WERI-Rb-1 (cell line): Measurements from ENCODE around the gene PPM1G.
"Not testable (repeated sequence)": the region's sequence is repeated elsewhere in the genome, so short reads cannot be mapped to it uniquely, and the experiment has no call there.

Experiments
- DNase-seq: peaks from one replicate; pipeline ENCODE4 v3.0.0-alpha.2; 2020
- H3K27ac ChIP-seq: fragments of 250-450 bp; sonication (Bioruptor Pico); 2 replicates; pipeline ENCODE4 v1.5.1; 2020; ENCODE audit warnings: mild to moderate bottlenecking, moderate library complexity
- H3K27me3 ChIP-seq: fragments of 250-450 bp; sonication (Bioruptor Pico); 2 replicates; pipeline ENCODE4 v1.5.1; 2021; ENCODE audit warnings: mild to moderate bottlenecking, low read depth, moderate library complexity; ENCODE audit not compliant: insufficient read depth, severe bottlenecking
- H3K36me3 ChIP-seq: fragments of 250-450 bp; sonication (Bioruptor Pico); 2 replicates; pipeline ENCODE4 v1.5.1; 2020; ENCODE audit warnings: mild to moderate bottlenecking, moderate library complexity
- H3K4me3 ChIP-seq: 2 replicates; pipeline ENCODE4 v1.5.1; 2011; ENCODE audit warnings: low read depth, mild to moderate bottlenecking, control low read depth, low read length
- H3K9me3 ChIP-seq: fragments of 250-450 bp; sonication (Bioruptor Pico); 2 replicates; pipeline ENCODE4 v1.5.1; 2021; ENCODE audit warnings: mild to moderate bottlenecking, moderate library complexity; ENCODE audit not compliant: severe bottlenecking
- CTCF ChIP-seq: IDR thresholded peaks from 2 replicates; pipeline ENCODE4 v1.5.1; 2011; ENCODE audit warnings: low read depth, mild to moderate bottlenecking, control low read depth, inconsistent platforms, low read length

PPM1G gene

GRCh38 chr2:27354597-27354927 is 54.8 kb downstream of the PPM1G start:
- DNase-seq, result no peak
- Histone ChIP-seq H3K27ac (peak overlapping the region; percentile 94), H3K4me3 (no peak overlapping the region), H3K9me3 (no peaks in the 10 kb centered on the region), H3K36me3 (peaks cover 24% of the 10 kb centered on the region), H3K27me3 (no peaks in the 10 kb centered on the region)
- TF ChIP-seq CTCF, result no peak

GRCh38 chr2:27353762-27354596 is 55.4 kb downstream of the PPM1G start:
- peak; percentile 81 for DNase-seq
- no peak for TF ChIP-seq CTCF
- Histone ChIP-seq H3K4me3 (no peak overlapping the region), H3K36me3 (peaks cover 27% of the 10 kb centered on the region), H3K9me3 (no peaks in the 10 kb centered on the region), H3K27me3 (no peaks in the 10 kb centered on the region), H3K27ac (peak overlapping the region; percentile 94)

- H3K9me3 ChIP-seq, H3K4me3 ChIP-seq, DNase-seq, H3K27me3 ChIP-seq: not testable (repeated sequence)
- peak overlapping the region; percentile 94 for H3K27ac ChIP-seq
- H3K36me3 ChIP-seq, result peaks cover 24% of the 10 kb centered on the region
Measured at GRCh38 chr2:27353386-27353761, 56.0 kb downstream of the PPM1G start.

GRCh38 chr2:27351802-27352598 is 57.4 kb downstream of the PPM1G start:
- H3K27me3 ChIP-seq, result no peaks in the 10 kb centered on the region
- no peak for TF ChIP-seq CTCF
- H3K27ac ChIP-seq, result no peak overlapping the region
- H3K9me3 ChIP-seq, result no peaks in the 10 kb centered on the region
- H3K4me3 ChIP-seq, result no peak overlapping the region
- DNase-seq, result no peak
- peaks cover 20% of the 10 kb centered on the region for H3K36me3 ChIP-seq

- no peak for DNase-seq
- no peak overlapping the region for H3K4me3 ChIP-seq
- no peak for TF ChIP-seq CTCF
- no peak overlapping the region for H3K27ac ChIP-seq
- H3K9me3 ChIP-seq, result no peaks in the 10 kb centered on the region
- H3K27me3 ChIP-seq, result no peaks in the 10 kb centered on the region
- peaks cover 17% of the 10 kb centered on the region for H3K36me3 ChIP-seq
Measured at GRCh38 chr2:27350106-27350693, 59.2 kb downstream of the PPM1G start.

GRCh38 chr2:27347641-27348040 is 61.8 kb downstream of the PPM1G start:
- H3K4me3 ChIP-seq, result no peak overlapping the region
- DNase-seq, result peak; percentile 58
- H3K27me3 ChIP-seq, result no peaks in the 10 kb centered on the region
- TF ChIP-seq CTCF, result no peak
- peak overlapping the region; percentile 7; the same call in 1 of the 2 replicates for H3K27ac ChIP-seq
- no peaks in the 10 kb centered on the region for H3K9me3 ChIP-seq
- peaks cover 27% of the 10 kb centered on the region for H3K36me3 ChIP-seq
